ENCODE data around the gene FLNA.
"Not testable (repeated sequence)": the region's sequence is repeated elsewhere in the genome, so short reads cannot be mapped to it uniquely, and the experiment has no call there.

FLNA gene

DNA sequence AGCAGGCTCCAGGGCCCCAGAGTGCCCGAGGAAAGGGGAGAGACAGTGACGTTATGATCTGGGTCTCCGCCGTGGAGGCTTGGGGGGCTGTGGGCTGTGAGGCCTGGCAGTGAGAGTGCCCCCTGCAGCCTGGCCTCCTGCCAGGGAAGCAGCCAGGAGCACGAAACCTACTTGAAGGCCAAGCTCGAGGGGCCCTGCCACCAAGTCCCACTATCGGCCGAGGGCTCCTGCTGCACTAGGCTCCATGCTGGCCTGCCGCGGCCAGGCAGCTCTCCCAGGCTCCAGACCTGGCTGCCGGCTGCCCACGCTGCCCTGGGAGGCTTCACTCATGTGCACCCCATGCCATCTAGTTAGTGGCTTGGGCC lies 18.7 kb downstream of the FLNA start:
- DNase-seq: no peak

DNA sequence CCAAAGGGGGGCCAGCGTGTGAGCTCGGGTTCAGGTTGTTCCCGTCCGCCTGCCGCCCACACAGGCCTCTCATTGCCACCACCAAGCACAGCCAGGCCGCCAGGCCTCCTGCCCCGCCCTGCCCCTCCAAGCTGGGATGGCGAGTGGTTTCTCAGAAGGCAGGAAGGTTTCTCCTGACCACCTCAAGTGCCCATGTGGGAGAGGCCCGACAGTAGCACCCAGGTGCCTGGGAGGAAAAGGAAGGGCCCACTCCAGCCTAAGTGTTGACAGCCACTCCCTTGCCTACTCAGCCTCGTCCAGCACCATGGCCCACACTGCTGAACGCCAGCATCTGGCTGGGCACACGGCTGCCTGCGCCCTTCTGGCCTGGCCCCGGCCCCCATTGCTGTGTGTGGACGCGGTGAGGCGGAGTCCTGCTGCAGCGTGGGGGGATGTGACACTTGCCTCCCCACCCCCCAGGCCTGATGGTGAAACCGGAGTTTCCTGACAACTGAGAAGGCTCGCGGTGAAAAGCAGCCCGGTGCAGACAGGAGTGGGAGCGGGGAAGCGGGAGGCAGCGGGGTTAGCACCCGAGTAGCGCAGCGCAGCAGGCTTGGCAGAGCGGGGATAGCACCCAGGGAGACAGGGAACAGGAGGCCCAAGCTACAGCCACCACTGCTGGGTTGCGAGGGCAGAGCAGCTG lies 19.2 kb downstream of the FLNA start:
- no peak for DNase-seq

GRCh38 chrX:154354516-154354915 lies 19.9 kb downstream of the FLNA start:
- DNase-seq: no peak

DNA sequence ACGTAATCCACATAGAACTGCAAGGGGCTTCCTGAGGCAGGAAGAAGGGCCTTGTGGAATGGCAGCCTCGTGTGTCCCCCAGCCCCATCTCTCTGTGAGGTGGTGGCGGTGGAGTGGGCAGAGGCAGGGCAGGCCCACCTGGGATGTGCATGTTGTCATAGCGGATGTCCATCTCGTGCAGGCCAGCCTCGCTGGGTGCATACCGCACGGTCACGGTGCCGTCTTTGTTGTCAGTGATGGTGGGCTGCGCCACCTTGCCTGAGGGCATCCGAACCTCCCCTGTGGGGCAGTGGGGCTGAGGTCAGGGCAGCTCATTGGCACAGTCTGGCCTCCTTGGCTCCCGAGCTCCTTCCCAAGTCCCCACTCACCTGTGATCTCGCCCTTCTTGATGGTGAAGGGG lies 20.4 kb downstream of the FLNA start:
- no peak for DNase-seq

- no peak for DNase-seq
Observed at GRCh38 chrX:154353172-154353843, 21.1 kb downstream of the FLNA start.

DNA sequence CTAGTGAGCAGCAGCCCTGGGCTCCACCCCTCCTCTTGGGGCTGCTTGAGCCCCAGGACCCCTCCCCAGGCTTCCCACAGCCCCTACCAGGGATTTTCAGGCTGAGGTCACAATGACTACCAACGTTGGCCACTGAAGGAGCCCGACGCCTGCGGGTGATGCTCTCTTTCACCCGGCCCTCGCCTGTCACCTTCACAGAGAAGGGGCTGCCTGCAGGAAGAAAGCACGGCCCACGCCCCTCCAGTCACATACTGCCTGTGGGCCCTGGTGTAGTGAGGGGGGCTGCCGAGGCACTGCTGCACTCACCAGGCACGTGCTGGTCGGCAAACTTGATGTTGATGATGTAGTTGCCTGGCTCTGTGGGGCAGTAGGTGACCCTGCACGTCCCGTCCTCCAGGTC lies 22.0 kb downstream of the FLNA start:
- DNase-seq: no peak

DNA sequence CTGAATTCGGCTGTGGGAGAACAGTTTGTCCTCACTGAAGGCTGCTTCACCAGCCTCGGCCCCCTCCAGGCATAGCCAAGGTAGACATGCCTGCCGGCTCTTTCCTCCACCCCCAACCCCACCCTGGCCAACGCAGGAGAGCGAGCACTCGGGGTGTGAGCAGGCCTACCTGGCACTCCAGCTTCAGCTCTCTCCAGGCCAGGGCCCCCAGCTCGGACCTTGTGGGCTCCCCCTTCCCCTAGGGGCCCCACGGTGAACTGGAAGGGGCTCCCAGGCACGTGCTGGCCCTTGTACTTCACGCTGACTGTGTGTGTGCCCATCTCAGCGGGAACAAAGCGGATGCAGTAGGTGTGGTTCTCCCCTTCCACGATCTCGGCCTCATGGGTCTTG lies 22.4 kb downstream of the FLNA start:
- DNase-seq: no peak

DNA sequence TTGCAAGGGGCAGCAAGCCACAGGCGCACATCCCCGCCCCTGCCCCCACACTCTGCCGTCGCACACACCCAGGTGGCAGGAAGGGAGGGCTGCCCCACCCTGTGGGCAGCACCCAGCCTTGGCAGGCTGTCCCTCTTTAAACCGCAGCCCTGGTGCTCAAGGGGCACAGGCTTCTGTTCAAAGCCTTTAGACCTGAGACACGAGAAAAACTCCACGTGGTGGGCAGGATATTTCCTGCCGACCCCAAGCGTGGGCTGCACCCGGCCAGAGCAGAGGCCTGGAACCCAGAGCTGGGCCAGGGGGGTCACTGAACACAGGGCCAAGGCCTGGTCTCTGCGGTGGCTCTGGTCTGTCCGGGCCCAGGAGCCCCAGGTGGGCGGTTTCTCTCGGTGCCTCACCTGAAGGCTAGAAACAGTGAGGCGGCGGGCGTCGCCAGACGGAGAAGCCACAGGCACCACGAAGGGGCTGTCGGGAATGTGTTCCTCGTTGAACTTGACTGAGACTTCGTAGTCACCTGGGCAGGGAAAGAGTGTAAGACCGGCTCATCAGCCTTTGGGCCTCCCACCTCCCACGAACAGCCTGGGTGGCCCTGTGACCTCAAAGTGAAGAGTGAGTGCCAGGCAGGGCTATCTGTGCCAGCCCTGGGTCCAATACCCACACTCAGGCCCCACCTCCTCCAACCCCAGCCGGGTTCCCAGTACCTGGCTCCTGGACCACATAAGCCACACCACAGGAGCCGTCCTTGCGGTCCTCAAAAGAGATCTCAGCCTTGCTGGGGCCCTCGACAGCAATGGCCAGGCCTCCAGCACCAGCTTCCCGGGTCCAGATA lies 23.0 kb downstream of the FLNA start:
- peak; percentile 56 for DNase-seq

- DNase-seq: no peak
Observed at GRCh38 chrX:154350429-154351182, 23.8 kb downstream of the FLNA start.

GRCh38 chrX:154349979-154350378 lies 24.5 kb downstream of the FLNA start:
- DNase-seq: no peak

- no peak for DNase-seq
Observed at GRCh38 chrX:154349359-154349935, 25.0 kb downstream of the FLNA start.

- no peak for DNase-seq
Observed at GRCh38 chrX:154348646-154349358, 25.6 kb downstream of the FLNA start.

GRCh38 chrX:154348114-154348531 lies 26.3 kb downstream of the FLNA start:
- DNase-seq: no peak

- not testable (repeated sequence) for DNase-seq
Observed at GRCh38 chrX:154343620-154344019, 30.8 kb downstream of the FLNA start.

DNA sequence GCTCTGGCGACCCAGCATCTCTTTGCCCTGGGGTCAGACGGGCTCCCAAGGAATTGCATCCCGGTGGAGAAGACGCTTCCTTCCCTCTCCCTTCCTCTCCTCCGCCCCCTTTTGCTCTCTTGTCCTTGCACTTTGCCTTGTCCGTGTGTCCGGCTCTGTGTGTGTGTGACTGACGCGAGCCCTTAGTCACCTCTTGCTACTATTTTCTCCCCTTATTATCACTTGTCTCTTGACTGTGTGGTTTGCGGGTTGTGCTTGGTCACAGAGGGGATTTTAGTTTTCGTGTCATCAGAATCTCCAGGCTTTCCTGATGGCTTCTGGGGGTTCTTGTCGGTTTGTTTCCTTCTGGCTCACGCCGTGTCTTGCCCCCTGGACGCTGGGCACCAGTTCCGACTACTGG lies 31.4 kb downstream of the FLNA start:
- not testable (repeated sequence) for DNase-seq

DNA sequence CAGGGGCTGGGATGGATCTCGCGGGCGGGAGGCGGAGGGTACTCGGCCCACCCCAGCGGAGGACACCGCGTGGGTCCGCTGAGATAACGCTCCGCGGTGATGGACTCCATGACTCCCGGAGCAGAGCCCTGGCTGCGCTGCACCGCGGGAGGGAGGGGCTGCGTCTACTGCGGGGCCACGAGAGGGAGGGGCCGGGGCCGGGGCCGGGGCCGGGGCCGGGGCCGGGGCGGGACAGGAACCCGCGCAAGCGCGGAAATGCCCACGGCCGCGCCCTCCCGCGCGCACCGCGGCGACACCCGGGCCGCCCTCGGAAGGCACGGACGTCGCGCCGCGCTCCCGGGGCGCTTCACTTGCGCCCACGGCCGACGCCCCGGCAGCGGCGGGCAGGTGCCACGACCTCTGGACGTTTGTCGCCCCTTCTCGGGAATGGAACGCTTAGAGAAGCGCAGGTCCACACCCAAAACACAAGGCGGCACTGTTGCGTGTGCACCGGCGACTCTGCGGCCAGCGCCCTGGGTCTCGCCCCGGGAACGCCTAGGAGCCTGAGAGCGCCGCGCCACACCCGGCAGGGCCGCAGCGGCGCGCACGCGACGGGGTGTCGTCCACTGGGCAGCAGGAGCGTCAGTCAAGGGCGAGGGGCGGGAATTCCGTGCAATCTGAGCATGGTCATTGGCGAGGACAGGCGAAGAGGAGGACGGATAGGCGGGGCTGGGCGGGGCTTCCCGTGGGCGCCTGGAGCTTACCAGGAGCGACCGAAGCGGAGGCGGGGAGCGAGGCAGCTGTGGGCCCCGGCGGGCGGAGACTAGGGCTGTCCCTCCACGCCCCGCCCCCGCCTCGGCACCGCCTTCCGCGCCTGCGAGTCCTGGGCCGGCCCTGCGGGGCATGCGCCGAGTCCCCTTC lies 32.8 kb downstream of the FLNA start:
- not testable (repeated sequence) for DNase-seq

DNA sequence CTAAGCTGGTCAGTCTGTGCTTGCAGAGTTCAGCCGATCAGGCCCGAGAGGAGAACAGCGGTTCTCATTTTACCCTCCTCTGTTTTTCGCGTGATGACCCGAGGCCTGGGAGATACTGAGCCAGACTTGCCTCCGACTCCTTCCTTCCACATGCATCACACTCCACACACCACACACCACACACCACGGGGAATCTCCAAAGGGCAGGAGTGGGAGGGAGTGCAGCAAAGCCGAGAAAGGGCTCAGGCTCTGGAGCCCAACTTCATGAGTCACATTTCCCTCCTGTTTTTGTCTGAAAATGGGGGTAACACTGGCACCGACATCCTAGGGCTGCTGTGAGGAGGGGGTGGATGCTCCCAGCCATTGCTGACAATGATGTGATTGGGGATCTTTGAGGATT lies 39.9 kb downstream of the FLNA start:
- no peak for DNase-seq

GRCh38 chrX:154333837-154334271 lies 40.6 kb downstream of the FLNA start:
- no peak for DNase-seq

- no peak for DNase-seq
Observed at GRCh38 chrX:154333116-154333515, 41.3 kb downstream of the FLNA start.

GRCh38 chrX:154332561-154332960 lies 41.9 kb downstream of the FLNA start:
- no peak for DNase-seq

- DNase-seq: no peak
Observed at GRCh38 chrX:154329294-154329693, 45.1 kb downstream of the FLNA start.
